ENCODE measurements around the gene DAPK1.

DNA sequence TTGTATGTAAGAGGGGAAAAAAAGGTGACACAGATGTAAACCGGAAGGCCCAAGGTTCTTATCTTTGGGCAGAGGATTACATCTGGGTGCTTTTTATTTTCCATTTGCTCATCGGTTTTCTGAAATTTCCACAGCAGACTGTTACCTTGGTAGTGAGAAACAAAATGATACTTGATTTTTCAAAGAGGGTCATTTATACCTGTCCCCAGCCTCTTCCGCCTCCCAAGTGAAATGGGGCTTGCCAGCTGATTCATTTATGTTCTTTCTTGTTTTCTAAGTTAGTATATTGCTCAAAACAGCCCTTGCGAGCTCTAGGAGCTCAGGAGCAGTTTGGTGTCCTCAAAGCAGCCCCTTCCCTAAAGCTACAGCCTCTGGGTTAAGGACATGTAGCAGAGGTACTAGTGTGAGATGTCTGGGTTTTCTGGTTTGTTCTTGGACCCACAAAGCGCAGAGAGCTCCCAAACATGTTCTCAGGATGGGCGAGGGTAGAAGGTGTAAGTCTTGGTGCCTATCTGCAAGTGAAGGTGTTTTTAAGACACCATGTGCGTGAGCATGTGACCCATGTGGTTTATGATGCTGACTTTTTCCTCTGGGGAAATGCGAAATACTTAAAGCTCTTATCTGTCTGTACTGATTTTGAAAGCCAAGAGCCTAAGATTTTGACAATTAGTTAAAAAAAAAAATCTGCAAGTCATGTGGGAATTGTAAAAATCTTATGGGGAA lies 38.3 kb downstream of the DAPK1 start:
- TF ChIP-seq, protein P1, sequence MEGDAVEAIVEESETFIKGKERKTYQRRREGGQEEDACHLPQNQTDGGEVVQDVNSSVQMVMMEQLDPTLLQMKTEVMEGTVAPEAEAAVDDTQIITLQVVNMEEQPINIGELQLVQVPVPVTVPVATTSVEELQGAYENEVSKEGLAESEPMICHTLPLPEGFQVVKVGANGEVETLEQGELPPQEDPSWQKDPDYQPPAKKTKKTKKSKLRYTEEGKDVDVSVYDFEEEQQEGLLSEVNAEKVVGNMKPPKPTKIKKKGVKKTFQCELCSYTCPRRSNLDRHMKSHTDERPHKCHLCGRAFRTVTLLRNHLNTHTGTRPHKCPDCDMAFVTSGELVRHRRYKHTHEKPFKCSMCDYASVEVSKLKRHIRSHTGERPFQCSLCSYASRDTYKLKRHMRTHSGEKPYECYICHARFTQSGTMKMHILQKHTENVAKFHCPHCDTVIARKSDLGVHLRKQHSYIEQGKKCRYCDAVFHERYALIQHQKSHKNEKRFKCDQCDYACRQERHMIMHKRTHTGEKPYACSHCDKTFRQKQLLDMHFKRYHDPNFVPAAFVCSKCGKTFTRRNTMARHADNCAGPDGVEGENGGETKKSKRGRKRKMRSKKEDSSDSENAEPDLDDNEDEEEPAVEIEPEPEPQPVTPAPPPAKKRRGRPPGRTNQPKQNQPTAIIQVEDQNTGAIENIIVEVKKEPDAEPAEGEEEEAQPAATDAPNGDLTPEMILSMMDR (IDR thresholded peaks at IDR 0.05): no peak
- TF ChIP-seq POLR2AphosphoS5 (IDR thresholded peaks at IDR 0.05) (no peak), POLR2A (IDR thresholded peaks at IDR 0.05) (no peak)

All from stomach (tissue), 4 donors.